Kidney (tissue), 14 donors: Measurements from ENCODE around the gene CALHM1. TPM values are rescaled to one million over a fixed set of nuclear protein-coding genes. Genes with fewer than 3 reads are reported as not detected.
"Not testable (repeated sequence)": the region's sequence is repeated elsewhere in the genome, so short reads cannot be mapped to it uniquely, and the experiment has no call there.

Experiments used
- DNase-seq, 5 donors: peaks; one replicate each; pipeline ENCODE4 v3.0.0-alpha.2; 2013 to 2020
- FAIRE-seq: peaks from 2 replicates; lab custom pipeline; 2012; peaks lifted over from hg19 to GRCh38; lab: Jason Lieb, UNC
- H3K27ac ChIP-seq, 2 donors: one replicate each; pipeline ENCODE4 v1.7.0; 2013; ENCODE audit warnings: low read depth in 2 of 2, low read length in 2 of 2, inconsistent platforms in 1 of 2
- H3K27me3 ChIP-seq: one replicate; pipeline ENCODE4 v1.7.1; 2013; ENCODE audit warnings: low read length, inconsistent platforms; ENCODE audit not compliant: control insufficient read depth, insufficient read depth
- H3K36me3 ChIP-seq, 3 donors: one replicate each; pipeline versions ENCODE4 v1.7.0 to v1.7.1; 2013; ENCODE audit warnings: low read length in 3 of 3, control low read depth in 1 of 3, inconsistent platforms in 1 of 3; ENCODE audit not compliant: insufficient read depth in 3 of 3, control insufficient read depth in 2 of 3
- H3K4me1 ChIP-seq, 3 donors: one replicate each; pipeline versions ENCODE4 v1.7.0 to v1.7.1; 2013; ENCODE audit warnings: low read length in 3 of 3, inconsistent platforms in 1 of 3, low read depth in 1 of 3; ENCODE audit not compliant: control insufficient read depth in 2 of 3, insufficient read depth in 2 of 3
- H3K4me3 ChIP-seq, 3 donors: one replicate each; pipeline versions ENCODE4 v1.7.0 to v1.8.1; 2013; ENCODE audit warnings: low read length in 3 of 3, control low read depth in 1 of 3, inconsistent platforms in 1 of 3
- H3K9ac ChIP-seq, 3 donors: one replicate each; pipeline versions ENCODE4 v1.7.0 to v1.7.1; 2013; ENCODE audit warnings: low read length in 3 of 3, control low read depth in 1 of 3, inconsistent platforms in 1 of 3
- H3K9me3 ChIP-seq, 3 donors: one replicate each; pipeline versions ENCODE4 v1.7.0 to v1.7.1; 2013; ENCODE audit warnings: low read length in 3 of 3, control low read depth in 1 of 3, inconsistent platforms in 1 of 3; ENCODE audit not compliant: control insufficient read depth in 2 of 3, insufficient read depth in 1 of 3
- CTCF ChIP-seq: IDR thresholded peaks from 3 replicates; pipeline ENCODE4 v1.5.1; 2012; ENCODE audit warnings: mild to moderate bottlenecking, moderate library complexity, borderline replicate concordance; ENCODE audit not compliant: insufficient read depth; ENCODE audit errors: extremely low read depth
- intact Hi-C: fragments of 100-400 bp; cut with DNase I; formaldehyde crosslinking; loops from one replicate; pipeline ENCODE4 v1.11.1; 2022
- polyA plus RNA-seq: library from polyadenylated mRNA; stranded (reverse); fragments of 350-450 nt; fragmentation: Illumina TruSeq; extraction: RNeasy Lipid Tissue Mini Kit (QIAGEN cat#74804); gene quantifications from one replicate; pipeline ENCODE4 v1.2.3, GENCODE V29; 2014; ENCODE audit warnings: low read depth, low replicate concordance; ENCODE audit not compliant: insufficient read depth
- total RNA-seq: library from RNA; stranded (reverse); fragmentation: NEBNext Ultra II Directional; extraction: Animal tissue kit (Norgen Biotek cat#: 25700); gene quantifications from one replicate; pipeline ENCODE4 v1.2.1, GENCODE V29; 2021
- donor health status: control.
- donor health status: control.
- donor health status: control.
- donor health status: control.
- donor health status: control.
- donor health status: DM: yes; HTN: yes; CAD: no.
- donor health status: Normal renal cell carcinoma (clear cell type).

CALHM1 gene
- total and polyA plus RNA-seq, 2 donors from 2014 or later: not detected

- intact Hi-C loops: no loop called here
- H3K4me1 ChIP-seq: no peaks in the 10 kb centered on the region
- no peak overlapping the region for H3K4me3 ChIP-seq
- H3K9me3 ChIP-seq: no peaks in the 10 kb centered on the region
- FAIRE-seq (no peak), DNase-seq (peak; percentile 65 to 92 (median 85))
- TF ChIP-seq CTCF: no peak
- no peak overlapping the region for H3K9ac ChIP-seq
- H3K36me3 ChIP-seq: no peaks in the 10 kb centered on the region
- no peak overlapping the region for H3K27ac ChIP-seq
- peaks cover 3% of the 10 kb centered on the region for H3K27me3 ChIP-seq
Observed at GRCh38 chr10:103504181-103504783, 45.6 kb upstream of the CALHM1 start.

DNA sequence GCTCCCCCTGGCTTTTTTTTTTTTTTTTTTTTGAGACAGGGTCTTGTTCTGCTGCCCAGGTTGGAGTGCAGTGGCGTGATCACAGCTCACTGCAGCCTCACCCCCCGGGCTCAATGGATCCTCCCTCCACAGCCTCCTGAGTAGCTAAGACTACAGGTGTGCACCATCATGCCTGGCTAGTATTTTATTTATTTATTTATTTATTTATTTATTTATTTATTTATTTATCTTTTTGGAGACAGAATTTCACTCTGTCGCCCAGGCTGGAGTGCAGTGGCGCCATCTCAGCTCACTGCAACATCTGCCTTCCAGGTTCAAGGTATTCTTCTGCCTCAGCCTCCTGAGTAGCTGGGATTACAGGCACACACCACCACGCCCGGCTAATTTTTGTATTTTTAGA, 45.1 kb upstream of the CALHM1 start:
- FAIRE-seq, H3K36me3 ChIP-seq, intact Hi-C loops, H3K4me3 ChIP-seq, H3K9ac ChIP-seq, H3K4me1 ChIP-seq, H3K9me3 ChIP-seq, H3K27ac ChIP-seq, H3K27me3 ChIP-seq: not testable (repeated sequence)
- DNase-seq: peak in 1 of 5 donors; percentile 49

GRCh38 chr10:103502849-103503660, 44.4 kb upstream of the CALHM1 start:
- Histone ChIP-seq H3K9ac (no peak overlapping the region), H3K4me1 (no peaks in the 10 kb centered on the region), H3K27ac (no peak overlapping the region), H3K4me3 (no peak overlapping the region), H3K36me3 (no peaks in the 10 kb centered on the region), H3K27me3 (peaks cover 3% of the 10 kb centered on the region), H3K9me3 (no peaks in the 10 kb centered on the region)
- no peak for TF ChIP-seq CTCF
- no peak for FAIRE-seq
- intact Hi-C loops: no loop called here
- DNase-seq: peak in 1 of 5 donors; percentile 45

GRCh38 chr10:103501186-103501585, 42.5 kb upstream of the CALHM1 start:
- FAIRE-seq: no peak
- Histone ChIP-seq H3K27ac (no peak overlapping the region), H3K4me1 (no peaks in the 10 kb centered on the region), H3K27me3 (peaks cover 3% of the 10 kb centered on the region), H3K9me3 (no peaks in the 10 kb centered on the region), H3K36me3 (no peaks in the 10 kb centered on the region), H3K9ac (no peak overlapping the region), H3K4me3 (no peak overlapping the region)
- TF ChIP-seq CTCF: no peak
- DNase-seq: peak in 2 of 5 donors; percentile 8 to 20
- intact Hi-C loops: no loop called here
